Glomerular endothelial cell (primary cell): ENCODE data around the gene VSNL1. TPM values are rescaled to one million over a fixed set of nuclear protein-coding genes. Genes with fewer than 3 reads are reported as not detected.

Source experiments
- DNase-seq: peaks from one replicate; pipeline ENCODE4 v3.0.0-alpha.2; 2011; ENCODE audit warnings: low read depth, low spot score; ENCODE audit errors: extremely low read depth
- total RNA-seq: library from RNA; depleted of rRNA; stranded (reverse); fragments of >200 nt; gene quantifications from 2 replicates; pipeline ENCODE4 v1.2.3, GENCODE V29; 2015

Gene VSNL1
- total RNA-seq = not detected in 2 replicates

- no peak for DNase-seq
Measured at GRCh38 chr2:17540093-17540812, at the start of gene VSNL1. Gene VSNL1, plus strand, starts transcription at chr2:17540696. Its CDS starts 51,379 bp downstream, at chr2:17592075.

- no peak for DNase-seq
Measured at GRCh38 chr2:17495590-17495989, 44.9 kb upstream of the VSNL1 start.

GRCh38 chr2:17497718-17498117 is 42.8 kb upstream of the VSNL1 start:
- DNase-seq = no peak

GRCh38 chr2:17506736-17507616 is 33.5 kb upstream of the VSNL1 start:
- DNase-seq = no peak

- no peak for DNase-seq
Measured at GRCh38 chr2:17515652-17516051, 24.8 kb upstream of the VSNL1 start.

- DNase-seq = no peak
Measured at GRCh38 chr2:17517481-17518211, 22.9 kb upstream of the VSNL1 start.

- DNase-seq = no peak
Measured at GRCh38 chr2:17518212-17519154, 22.0 kb upstream of the VSNL1 start, which contains the start of gene RAD51AP2. Gene RAD51AP2, minus strand, starts transcription at chr2:17518440. Its CDS starts 25 bp downstream, at chr2:17518415.

GRCh38 chr2:17519486-17519885 is 21.0 kb upstream of the VSNL1 start:
- DNase-seq = no peak

GRCh38 chr2:17520761-17521160 is 19.7 kb upstream of the VSNL1 start:
- no peak for DNase-seq

GRCh38 chr2:17521621-17522020 is 18.9 kb upstream of the VSNL1 start:
- DNase-seq = no peak

- no peak for DNase-seq
Measured at GRCh38 chr2:17522303-17522702, 18.2 kb upstream of the VSNL1 start.

GRCh38 chr2:17529771-17530170 is 10.7 kb upstream of the VSNL1 start:
- no peak for DNase-seq

- DNase-seq = no peak
Measured at GRCh38 chr2:17533546-17533945, 7.0 kb upstream of the VSNL1 start.

GRCh38 chr2:17536416-17536815 is 4.1 kb upstream of the VSNL1 start:
- no peak for DNase-seq

GRCh38 chr2:17538022-17538843 is 2.3 kb upstream of the VSNL1 start:
- DNase-seq = no peak

- no peak for DNase-seq
Measured at GRCh38 chr2:17538844-17539554, 1.5 kb upstream of the VSNL1 start.

GRCh38 chr2:17539611-17540092 is 844 bp upstream of the VSNL1 start:
- no peak for DNase-seq

GRCh38 chr2:17540813-17541530 is 476 bp downstream of the VSNL1 start:
- no peak for DNase-seq
